Lower leg skin (tissue), 4 donors: ENCODE data around the gene FLRT2. TPM values are rescaled to one million over a fixed set of nuclear protein-coding genes. Genes with fewer than 3 reads are reported as not detected.

Experiments
- DNase-seq, 2 donors: peaks; one replicate each; pipeline ENCODE4 v3.0.0-alpha.2; 2019; ENCODE audit warnings: low spot score in 2 of 2
- H3K4me3 ChIP-seq: fragments of 200-600 bp; sonication (generic); 2 replicates; pipeline ENCODE4 v1.5.1; 2017; ENCODE audit warnings: mild to moderate bottlenecking, low read depth; ENCODE audit not compliant: poor library complexity, severe bottlenecking
- POLR2A ChIP-seq, 2 donors: fragments of 450-650 bp; IDR thresholded peaks; one replicate each; pipeline ENCODE4 v1.6.1; 2016 to 2017; ENCODE audit warnings: antibody characterized with exemption in 2 of 2, mild to moderate bottlenecking in 1 of 2, moderate library complexity in 1 of 2
- WGBS, 2 donors: methylation state at CpG; one replicate each; pipeline ENCODE4 v1.1.5; 2018; 5-methylcytosine and 5-hydroxymethylcytosine counted together
- intact Hi-C: fragments of 100-400 bp; cut with DNase I; formaldehyde crosslinking; loops from one replicate; pipeline ENCODE4 v1.15.0; 2023; ENCODE audit warnings: low total_unique reads
- total RNA-seq, 4 donors: library from RNA; depleted of rRNA; stranded (reverse); fragments of >200 nt; gene quantifications; one replicate each; pipeline ENCODE4 v1.1.0, GENCODE V29; 2016
- TF ChIP-seq, protein P1 (sequence below), 3 donors: fragments of 450-650 bp; IDR thresholded peaks; one replicate each; pipeline ENCODE4 v1.5.1; 2016; ENCODE audit warnings: antibody characterized with exemption in 3 of 3, mild to moderate bottlenecking in 3 of 3, moderate library complexity in 2 of 3

The FLRT2 gene
- total RNA-seq, 4 donors from 2014 or later: 11.5 to 36.5 (median 28.0) TPM

GRCh38 chr14:85538636-85539035, 8.7 kb downstream of the FLRT2 start:
- TF ChIP-seq, protein P1, sequence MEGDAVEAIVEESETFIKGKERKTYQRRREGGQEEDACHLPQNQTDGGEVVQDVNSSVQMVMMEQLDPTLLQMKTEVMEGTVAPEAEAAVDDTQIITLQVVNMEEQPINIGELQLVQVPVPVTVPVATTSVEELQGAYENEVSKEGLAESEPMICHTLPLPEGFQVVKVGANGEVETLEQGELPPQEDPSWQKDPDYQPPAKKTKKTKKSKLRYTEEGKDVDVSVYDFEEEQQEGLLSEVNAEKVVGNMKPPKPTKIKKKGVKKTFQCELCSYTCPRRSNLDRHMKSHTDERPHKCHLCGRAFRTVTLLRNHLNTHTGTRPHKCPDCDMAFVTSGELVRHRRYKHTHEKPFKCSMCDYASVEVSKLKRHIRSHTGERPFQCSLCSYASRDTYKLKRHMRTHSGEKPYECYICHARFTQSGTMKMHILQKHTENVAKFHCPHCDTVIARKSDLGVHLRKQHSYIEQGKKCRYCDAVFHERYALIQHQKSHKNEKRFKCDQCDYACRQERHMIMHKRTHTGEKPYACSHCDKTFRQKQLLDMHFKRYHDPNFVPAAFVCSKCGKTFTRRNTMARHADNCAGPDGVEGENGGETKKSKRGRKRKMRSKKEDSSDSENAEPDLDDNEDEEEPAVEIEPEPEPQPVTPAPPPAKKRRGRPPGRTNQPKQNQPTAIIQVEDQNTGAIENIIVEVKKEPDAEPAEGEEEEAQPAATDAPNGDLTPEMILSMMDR (IDR thresholded peaks at IDR 0.05): no peak
- no peak for TF ChIP-seq POLR2A (IDR thresholded peaks at IDR 0.05)
- WGBS, 2 donors: 85% methylated on average over 2 of the region's 2 CpGs
- intact Hi-C loops: no loop called here
- no peak overlapping the region for H3K4me3 ChIP-seq
- no peak for DNase-seq

DNA sequence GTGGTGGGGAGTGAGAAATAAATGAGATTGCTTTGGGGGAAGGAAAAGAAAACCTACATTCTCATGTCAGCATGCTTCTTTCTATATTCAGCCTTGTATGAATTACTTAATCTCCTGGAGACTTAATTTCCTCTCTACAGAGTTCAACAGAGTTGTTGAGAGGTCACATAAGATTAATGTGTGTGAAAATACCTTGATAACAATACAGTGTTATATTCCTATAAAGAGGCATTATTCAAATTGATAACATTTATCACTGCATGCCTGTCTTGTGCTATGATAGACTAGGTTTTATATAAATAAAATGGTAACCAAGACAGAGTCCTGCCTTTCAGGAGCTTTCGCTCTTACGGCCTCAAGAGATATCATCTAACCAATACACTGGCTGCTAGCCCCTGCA, 9.6 kb downstream of the FLRT2 start:
- no peak for DNase-seq
- 94% methylated on average over 2 of the region's 2 CpGs for WGBS, 2 donors
- TF ChIP-seq, protein P1 (IDR thresholded peaks at IDR 0.05): no peak
- TF ChIP-seq POLR2A (IDR thresholded peaks at IDR 0.05): no peak
- intact Hi-C loops: no loop called here
- H3K4me3 ChIP-seq: no peak overlapping the region

GRCh38 chr14:85542623-85543022, 12.7 kb downstream of the FLRT2 start:
- WGBS, 2 donors: 80 to 87% methylated on average over 5 of the region's 5 CpGs
- TF ChIP-seq POLR2A (IDR thresholded peaks at IDR 0.05): no peak
- TF ChIP-seq, protein P1 (IDR thresholded peaks at IDR 0.05): no peak
- no peak for DNase-seq
- H3K4me3 ChIP-seq: no peak overlapping the region
- intact Hi-C loops: no loop called here

GRCh38 chr14:85545738-85546137, 15.8 kb downstream of the FLRT2 start:
- no peak for TF ChIP-seq POLR2A (IDR thresholded peaks at IDR 0.05)
- TF ChIP-seq, protein P1 (IDR thresholded peaks at IDR 0.05): no peak
- DNase-seq: no peak
- intact Hi-C loops: no loop called here
- 90 to 99% methylated on average over 3 of the region's 3 CpGs for WGBS, 2 donors
- no peak overlapping the region for H3K4me3 ChIP-seq

DNA sequence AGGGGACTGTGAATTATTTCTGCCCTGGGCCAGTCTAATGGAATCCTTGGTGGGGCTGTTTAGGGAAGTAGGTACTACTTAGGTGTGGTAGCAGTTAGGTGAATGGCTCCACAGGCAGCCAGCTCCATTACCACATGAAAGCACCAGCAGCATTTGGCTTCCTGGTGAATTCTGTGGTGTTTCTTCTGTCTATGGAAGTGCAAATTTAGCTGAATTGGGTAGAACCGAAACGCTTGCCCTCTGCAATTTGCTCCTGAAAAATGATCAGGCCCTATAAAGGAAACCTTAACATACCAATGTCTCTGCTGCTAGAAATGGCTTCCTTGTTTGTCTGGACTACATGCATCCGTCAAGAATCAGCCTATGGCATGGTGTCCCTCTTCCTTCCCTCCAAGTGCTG, 16.4 kb downstream of the FLRT2 start:
- intact Hi-C loops: no loop called here
- TF ChIP-seq, protein P1 (IDR thresholded peaks at IDR 0.05): no peak
- TF ChIP-seq POLR2A (IDR thresholded peaks at IDR 0.05): no peak
- DNase-seq: no peak
- H3K4me3 ChIP-seq: no peak overlapping the region
- WGBS, 2 donors: 59 to 76% methylated on average over 3 of the region's 3 CpGs

DNA sequence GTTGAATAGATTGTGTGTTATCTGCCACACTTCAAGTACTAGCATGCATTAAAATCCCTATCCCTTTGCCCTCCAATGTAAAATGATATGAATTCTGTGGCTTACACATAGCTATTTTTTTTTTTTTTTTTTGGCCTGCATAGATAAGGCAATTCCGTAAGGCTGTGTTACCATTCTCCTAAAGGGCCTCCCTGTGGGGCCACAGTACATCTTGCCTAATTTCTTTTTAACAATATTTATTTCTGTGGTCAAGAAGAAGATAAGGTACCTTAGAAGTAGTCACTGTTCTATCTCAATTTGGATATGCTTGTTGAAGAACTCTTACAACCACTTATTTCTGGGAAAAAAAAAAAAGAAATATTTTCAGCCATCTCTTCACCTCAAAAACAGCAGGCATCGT, 19.8 kb downstream of the FLRT2 start:
- 94 to 97% methylated on average over 2 of the region's 2 CpGs for WGBS, 2 donors
- intact Hi-C loops: no loop called here
- H3K4me3 ChIP-seq: no peak overlapping the region
- DNase-seq: no peak
- no peak for TF ChIP-seq POLR2A (IDR thresholded peaks at IDR 0.05)
- TF ChIP-seq, protein P1 (IDR thresholded peaks at IDR 0.05): no peak
